ENCODE data around the gene GPN2. TPM values are rescaled to one million over a fixed set of nuclear protein-coding genes. Genes with fewer than 3 reads are reported as not detected.
A peak's percentile ranks its signal among the peaks of the same experiment; 100 is the strongest.

Gene GPN2
- total RNA-seq, 1 donor from 2014 or later = 6.8 TPM

DNA sequence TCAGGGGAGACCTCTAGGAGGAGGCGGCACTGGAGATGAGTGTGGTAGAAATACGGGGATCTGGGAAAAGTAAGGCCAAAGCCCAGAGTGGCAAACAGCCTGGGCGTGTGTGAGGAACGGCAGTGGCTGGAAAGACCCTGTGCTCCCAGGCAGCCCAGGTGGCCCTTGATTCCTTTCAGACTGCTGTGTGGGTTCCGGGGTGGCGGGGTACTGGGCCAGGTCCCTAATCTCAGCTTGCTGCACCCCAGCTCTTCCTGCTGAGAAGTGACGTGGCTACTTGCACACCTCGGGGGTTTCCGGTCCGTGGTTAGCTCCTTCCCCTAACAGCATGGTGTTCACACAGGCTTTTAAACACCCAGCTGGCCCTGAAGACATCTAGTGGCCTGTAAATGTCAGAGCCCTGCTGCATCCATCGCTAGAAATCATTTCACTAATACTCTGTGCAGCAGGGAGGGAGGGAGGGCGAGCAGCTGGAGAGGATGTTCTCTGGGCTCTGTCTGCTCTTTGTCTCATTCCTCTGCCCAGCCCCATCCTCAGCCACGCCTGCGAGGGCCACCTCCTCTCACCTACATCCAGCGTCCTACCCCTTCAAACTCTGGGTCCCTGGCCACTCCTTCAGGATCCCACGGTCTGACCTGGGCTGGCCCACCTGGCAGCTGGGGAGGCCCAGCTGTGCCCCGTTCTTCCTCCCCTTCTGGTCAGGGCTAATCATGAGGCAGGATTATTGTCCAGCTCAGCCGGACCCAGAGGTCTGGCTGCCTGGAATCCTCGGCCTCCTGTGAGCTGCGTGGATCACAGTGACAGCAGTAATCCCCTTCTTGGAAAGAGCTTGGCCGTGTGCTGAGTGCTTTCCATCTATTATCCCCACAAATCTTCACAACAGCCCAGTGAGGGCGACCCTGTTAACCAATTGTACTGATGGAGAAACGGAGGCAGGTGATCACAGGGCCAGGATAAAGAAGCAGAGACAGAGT, 56.4 kb downstream of the GPN2 start:
- Histone ChIP-seq H3K36me3 (no peaks in the 10 kb centered on the region), H3K9ac (no peak overlapping the region), H3K4me3 (no peak overlapping the region), H3K27me3 (no peaks in the 10 kb centered on the region), H3K79me2 (ENCODE audit: low read depth) (peaks cover 32% of the 10 kb centered on the region), H4K20me1 (ENCODE audit: low read depth) (peaks cover 46% of the 10 kb centered on the region), H3K27ac (peak overlapping the region; percentile 41), H3K4me1 (peaks cover 8% of the 10 kb centered on the region), H3F3A (ENCODE audit: low read depth) (peaks cover 12% of the 10 kb centered on the region), H3K4me2 (no peak overlapping the region), H3K9me3 (ENCODE audit: low read depth) (no peaks in the 10 kb centered on the region), H2AFZ (replicated peaks) (no peak overlapping the region)
- peak; percentile 65 for DNase-seq (ENCODE audit: low spot score)
- H3K27ac Mint-ChIP-seq = peak overlapping the region; percentile 55
- peaks cover 27% of the 10 kb centered on the region for H3K36me3 Mint-ChIP-seq
- peak overlapping the region; percentile 47 for H3K4me3 Mint-ChIP-seq
- peaks cover 22% of the 10 kb centered on the region for H3K4me1 Mint-ChIP-seq
- H3K27me3 Mint-ChIP-seq (ENCODE audit: insufficient read depth, low read depth) = peaks cover 2% of the 10 kb centered on the region
- TF ChIP-seq EZH2 (IDR thresholded peaks at IDR 0.05) = no peak
- TF ChIP-seq, protein P1, sequence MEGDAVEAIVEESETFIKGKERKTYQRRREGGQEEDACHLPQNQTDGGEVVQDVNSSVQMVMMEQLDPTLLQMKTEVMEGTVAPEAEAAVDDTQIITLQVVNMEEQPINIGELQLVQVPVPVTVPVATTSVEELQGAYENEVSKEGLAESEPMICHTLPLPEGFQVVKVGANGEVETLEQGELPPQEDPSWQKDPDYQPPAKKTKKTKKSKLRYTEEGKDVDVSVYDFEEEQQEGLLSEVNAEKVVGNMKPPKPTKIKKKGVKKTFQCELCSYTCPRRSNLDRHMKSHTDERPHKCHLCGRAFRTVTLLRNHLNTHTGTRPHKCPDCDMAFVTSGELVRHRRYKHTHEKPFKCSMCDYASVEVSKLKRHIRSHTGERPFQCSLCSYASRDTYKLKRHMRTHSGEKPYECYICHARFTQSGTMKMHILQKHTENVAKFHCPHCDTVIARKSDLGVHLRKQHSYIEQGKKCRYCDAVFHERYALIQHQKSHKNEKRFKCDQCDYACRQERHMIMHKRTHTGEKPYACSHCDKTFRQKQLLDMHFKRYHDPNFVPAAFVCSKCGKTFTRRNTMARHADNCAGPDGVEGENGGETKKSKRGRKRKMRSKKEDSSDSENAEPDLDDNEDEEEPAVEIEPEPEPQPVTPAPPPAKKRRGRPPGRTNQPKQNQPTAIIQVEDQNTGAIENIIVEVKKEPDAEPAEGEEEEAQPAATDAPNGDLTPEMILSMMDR (IDR thresholded peaks at IDR 0.05) = no peak
- TF ChIP-seq EZH2phosphoT487 (IDR thresholded peaks at IDR 0.05) = no peak
- no peaks in the 10 kb centered on the region for H3K9me3 Mint-ChIP-seq

DNA sequence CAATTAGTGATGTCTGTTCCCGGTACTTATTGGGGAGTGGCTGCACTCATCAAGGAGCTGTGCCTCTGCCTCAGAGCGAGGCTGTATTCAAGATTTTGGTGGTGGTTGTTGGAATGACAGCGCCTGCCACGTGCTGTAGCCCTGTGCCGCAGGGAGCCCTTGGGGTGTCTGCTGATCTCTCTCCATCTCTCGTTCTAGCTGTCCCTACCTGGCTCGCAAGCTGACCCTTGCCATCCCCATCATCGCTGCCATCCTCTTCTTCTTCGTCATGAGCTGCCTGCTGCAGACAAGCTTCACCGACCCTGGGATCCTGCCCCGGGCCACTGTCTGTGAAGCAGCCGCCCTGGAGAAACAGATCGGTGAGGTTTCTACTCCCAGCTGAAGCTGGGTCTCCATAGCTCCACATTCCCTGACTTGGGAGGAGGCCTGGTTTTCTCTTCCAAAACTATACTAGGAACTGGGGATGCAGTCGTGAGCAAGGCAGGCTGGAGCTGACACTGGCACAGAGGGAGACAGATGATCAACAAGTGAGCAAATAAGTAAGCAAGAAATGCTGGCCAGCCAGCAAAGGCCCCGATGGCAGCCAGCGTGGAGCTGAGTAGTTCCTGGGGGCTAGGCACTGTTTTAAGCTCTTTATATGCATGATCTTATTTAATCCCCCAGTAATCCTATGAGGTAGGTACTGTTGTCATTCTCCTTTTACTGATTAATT, 57.7 kb downstream of the GPN2 start:
- Histone ChIP-seq H3K9me3 (ENCODE audit: low read depth) (no peaks in the 10 kb centered on the region), H3K4me1 (peaks cover 21% of the 10 kb centered on the region), H3K4me3 (no peak overlapping the region), H3F3A (ENCODE audit: low read depth) (peaks cover 21% of the 10 kb centered on the region), H3K4me2 (no peak overlapping the region), H4K20me1 (ENCODE audit: low read depth) (peaks cover 58% of the 10 kb centered on the region), H3K36me3 (no peaks in the 10 kb centered on the region), H3K9ac (no peak overlapping the region), H2AFZ (replicated peaks) (no peak overlapping the region), H3K27me3 (no peaks in the 10 kb centered on the region), H3K79me2 (ENCODE audit: low read depth) (peaks cover 45% of the 10 kb centered on the region), H3K27ac (no peak overlapping the region)
- TF ChIP-seq EZH2phosphoT487 (IDR thresholded peaks at IDR 0.05) (no peak), EZH2 (IDR thresholded peaks at IDR 0.05) (no peak)
- TF ChIP-seq, protein P1 (IDR thresholded peaks at IDR 0.05) = no peak
- Mint-ChIP-seq H3K27ac (no peak overlapping the region), H3K36me3 (peaks cover 27% of the 10 kb centered on the region), H3K4me1 (peaks cover 34% of the 10 kb centered on the region), H3K9me3 (no peaks in the 10 kb centered on the region), H3K4me3 (no peak overlapping the region), H3K27me3 (ENCODE audit: insufficient read depth, low read depth) (peaks cover 9% of the 10 kb centered on the region)
- no peak for DNase-seq (ENCODE audit: low spot score)

DNA sequence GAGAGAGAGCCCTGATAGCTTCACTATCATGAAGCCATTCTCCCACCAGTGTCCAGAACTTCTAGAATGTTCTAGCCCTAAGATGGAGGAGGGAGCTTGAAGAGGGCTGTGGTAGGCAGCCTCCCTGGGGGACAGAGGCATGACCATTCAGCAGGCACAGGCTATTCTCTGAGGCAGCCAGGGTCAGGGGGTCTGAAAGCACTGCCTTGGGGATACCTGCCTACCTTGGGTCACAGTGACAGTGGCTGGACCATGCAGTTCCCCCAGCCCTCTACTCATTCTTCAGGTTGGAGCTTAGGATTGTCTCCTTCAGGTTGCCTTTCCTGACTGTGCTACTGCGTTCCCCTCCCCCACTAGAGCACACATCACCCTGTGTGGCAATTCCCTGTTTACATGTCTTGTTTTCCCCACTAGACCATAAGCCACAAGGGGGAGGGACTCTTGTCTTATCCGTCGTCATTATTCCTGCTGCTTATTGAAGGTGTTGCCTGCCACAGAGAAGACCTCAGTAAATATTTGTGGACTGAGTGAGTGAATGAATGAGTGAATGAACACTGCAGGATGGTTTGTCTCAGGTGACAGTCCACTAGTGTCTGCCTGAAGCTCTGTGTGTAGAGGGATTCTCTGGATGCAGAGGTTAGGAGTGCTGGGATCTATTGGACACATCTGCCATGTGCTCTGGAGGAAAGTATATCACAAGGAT, 58.4 kb downstream of the GPN2 start:
- TF ChIP-seq EZH2 (IDR thresholded peaks at IDR 0.05) = no peak
- no peak for TF ChIP-seq EZH2phosphoT487 (IDR thresholded peaks at IDR 0.05)
- TF ChIP-seq, protein P1 (IDR thresholded peaks at IDR 0.05) = no peak
- peaks cover 23% of the 10 kb centered on the region for H3K4me1 ChIP-seq
- Mint-ChIP-seq H3K36me3 (peaks cover 27% of the 10 kb centered on the region), H3K9me3 (no peaks in the 10 kb centered on the region), H3K4me3 (no peak overlapping the region), H3K4me1 (peaks cover 36% of the 10 kb centered on the region), H3K27me3 (ENCODE audit: insufficient read depth, low read depth) (peaks cover 10% of the 10 kb centered on the region), H3K27ac (no peak overlapping the region)
- no peak overlapping the region for H3K4me3 ChIP-seq
- H4K20me1 ChIP-seq (ENCODE audit: low read depth) = peaks cover 61% of the 10 kb centered on the region
- H3K9me3 ChIP-seq (ENCODE audit: low read depth) = no peaks in the 10 kb centered on the region
- no peak overlapping the region for H3K27ac ChIP-seq
- DNase-seq (ENCODE audit: low spot score) = no peak
- no peak overlapping the region for H3K9ac ChIP-seq
- H2AFZ ChIP-seq (replicated peaks) = no peak overlapping the region
- H3K36me3 ChIP-seq = no peaks in the 10 kb centered on the region
- H3K27me3 ChIP-seq = no peaks in the 10 kb centered on the region
- peaks cover 51% of the 10 kb centered on the region for H3K79me2 ChIP-seq (ENCODE audit: low read depth)
- peaks cover 23% of the 10 kb centered on the region for H3F3A ChIP-seq (ENCODE audit: low read depth)
- H3K4me2 ChIP-seq = no peak overlapping the region

All from neural progenitor cell (in vitro differentiated cells).